ENCODE data around the gene DENND2D. TPM values are rescaled to one million over a fixed set of nuclear protein-coding genes. Genes with fewer than 3 reads are reported as not detected.

Gene DENND2D
- total RNA-seq, 1 donor from 2014 or later = 4.4 TPM

GRCh38 chr1:111190931-111191451 lies 9.5 kb downstream of the DENND2D start:
- H3K4me3 ChIP-seq = no peak overlapping the region
- no peaks in the 10 kb centered on the region for H3K9me3 ChIP-seq
- DNase-seq (ENCODE audit: low spot score in 2 of 2) = no peak
- H3K36me3 ChIP-seq = peaks cover 6 to 24% of the 10 kb centered on the region in 2 donors
- H3K27me3 ChIP-seq = no peaks in the 10 kb centered on the region
- H3K4me1 ChIP-seq = no peaks in the 10 kb centered on the region
- no peak overlapping the region for H3K27ac ChIP-seq
- intact Hi-C loops (cut with DNase I) = no loop called here
- TF ChIP-seq, protein P1, sequence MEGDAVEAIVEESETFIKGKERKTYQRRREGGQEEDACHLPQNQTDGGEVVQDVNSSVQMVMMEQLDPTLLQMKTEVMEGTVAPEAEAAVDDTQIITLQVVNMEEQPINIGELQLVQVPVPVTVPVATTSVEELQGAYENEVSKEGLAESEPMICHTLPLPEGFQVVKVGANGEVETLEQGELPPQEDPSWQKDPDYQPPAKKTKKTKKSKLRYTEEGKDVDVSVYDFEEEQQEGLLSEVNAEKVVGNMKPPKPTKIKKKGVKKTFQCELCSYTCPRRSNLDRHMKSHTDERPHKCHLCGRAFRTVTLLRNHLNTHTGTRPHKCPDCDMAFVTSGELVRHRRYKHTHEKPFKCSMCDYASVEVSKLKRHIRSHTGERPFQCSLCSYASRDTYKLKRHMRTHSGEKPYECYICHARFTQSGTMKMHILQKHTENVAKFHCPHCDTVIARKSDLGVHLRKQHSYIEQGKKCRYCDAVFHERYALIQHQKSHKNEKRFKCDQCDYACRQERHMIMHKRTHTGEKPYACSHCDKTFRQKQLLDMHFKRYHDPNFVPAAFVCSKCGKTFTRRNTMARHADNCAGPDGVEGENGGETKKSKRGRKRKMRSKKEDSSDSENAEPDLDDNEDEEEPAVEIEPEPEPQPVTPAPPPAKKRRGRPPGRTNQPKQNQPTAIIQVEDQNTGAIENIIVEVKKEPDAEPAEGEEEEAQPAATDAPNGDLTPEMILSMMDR (IDR thresholded peaks at IDR 0.05) = no peak

GRCh38 chr1:111184663-111185062 lies 15.8 kb downstream of the DENND2D start:
- H3K36me3 ChIP-seq = peaks cover 14 to 55% of the 10 kb centered on the region in 2 donors
- no peaks in the 10 kb centered on the region for H3K4me1 ChIP-seq
- TF ChIP-seq, protein P1 (IDR thresholded peaks at IDR 0.05) = no peak
- H3K27ac ChIP-seq = no peak overlapping the region
- H3K27me3 ChIP-seq = no peaks in the 10 kb centered on the region
- no peaks in the 10 kb centered on the region for H3K9me3 ChIP-seq
- no peak for DNase-seq (ENCODE audit: low spot score in 2 of 2)
- no peak overlapping the region for H3K4me3 ChIP-seq
- intact Hi-C loops (cut with DNase I) = no loop called here

- H3K27ac ChIP-seq = no peak overlapping the region
- intact Hi-C loops (cut with DNase I) = no loop called here
- H3K36me3 ChIP-seq = peaks cover 14 to 59% of the 10 kb centered on the region in 2 donors
- TF ChIP-seq, protein P1 (IDR thresholded peaks at IDR 0.05) = no peak
- H3K9me3 ChIP-seq = no peaks in the 10 kb centered on the region
- no peaks in the 10 kb centered on the region for H3K4me1 ChIP-seq
- DNase-seq (ENCODE audit: low spot score in 2 of 2) = no peak
- H3K27me3 ChIP-seq = no peaks in the 10 kb centered on the region
- H3K4me3 ChIP-seq = no peak overlapping the region
Measured at GRCh38 chr1:111183308-111184069, 17.0 kb downstream of the DENND2D start.

- H3K27me3 ChIP-seq = no peaks in the 10 kb centered on the region
- TF ChIP-seq, protein P1 (IDR thresholded peaks at IDR 0.05) = no peak
- intact Hi-C loops (cut with DNase I) = no loop called here
- peaks cover 14 to 45% of the 10 kb centered on the region in 2 donors for H3K36me3 ChIP-seq
- H3K4me1 ChIP-seq = no peaks in the 10 kb centered on the region
- no peak overlapping the region for H3K27ac ChIP-seq
- DNase-seq (ENCODE audit: low spot score in 2 of 2) = no peak
- H3K9me3 ChIP-seq = no peaks in the 10 kb centered on the region
- H3K4me3 ChIP-seq = no peak overlapping the region
Measured at GRCh38 chr1:111182052-111182451, 18.4 kb downstream of the DENND2D start.

- no peak overlapping the region for H3K4me3 ChIP-seq
- H3K27ac ChIP-seq = no peak overlapping the region
- intact Hi-C loops (cut with DNase I) = no loop called here
- H3K9me3 ChIP-seq = no peaks in the 10 kb centered on the region
- peaks cover 5 to 43% of the 10 kb centered on the region in 2 donors for H3K36me3 ChIP-seq
- DNase-seq (ENCODE audit: low spot score in 2 of 2) = no peak
- H3K27me3 ChIP-seq = no peaks in the 10 kb centered on the region
- no peaks in the 10 kb centered on the region for H3K4me1 ChIP-seq
- TF ChIP-seq, protein P1 (IDR thresholded peaks at IDR 0.05) = no peak
Measured at GRCh38 chr1:111179968-111180533, 20.4 kb downstream of the DENND2D start.
